ENCODE measurements around the gene ZFYVE16.
"Not testable (repeated sequence)": the region's sequence is repeated elsewhere in the genome, so short reads cannot be mapped to it uniquely, and the experiment has no call there.

ZFYVE16 gene

DNA sequence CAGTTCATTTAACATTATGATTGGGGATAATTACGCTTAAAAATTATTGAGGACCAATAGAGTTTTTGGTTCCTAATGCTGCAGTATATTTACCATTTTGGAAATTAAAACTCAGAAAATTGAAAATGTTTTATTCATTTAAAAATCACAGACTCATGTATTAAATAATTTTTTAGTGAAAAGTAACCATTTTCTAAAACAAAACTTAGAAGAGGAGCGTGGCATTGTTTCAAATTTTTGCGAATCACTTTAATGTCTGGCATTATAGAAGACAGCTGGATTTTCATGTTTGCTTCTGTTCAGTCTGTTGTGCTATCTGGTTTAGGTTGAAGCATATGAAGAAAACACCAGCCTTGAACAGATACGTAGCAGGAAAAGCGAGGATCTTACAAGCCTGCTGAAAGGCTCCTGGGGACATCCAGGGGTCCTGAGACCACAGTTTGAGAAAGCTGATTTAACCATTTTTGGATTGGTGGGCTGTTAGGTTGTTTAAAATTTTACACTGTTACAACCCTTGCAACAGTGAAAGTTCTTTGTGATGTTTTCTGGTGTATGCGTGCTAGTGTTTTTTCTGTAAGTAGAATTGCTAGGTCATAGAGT lies 1.6 kb downstream of the ZFYVE16 start:
- DNase-seq (ENCODE audit: low read depth in 2 of 2) = no peak

DNA sequence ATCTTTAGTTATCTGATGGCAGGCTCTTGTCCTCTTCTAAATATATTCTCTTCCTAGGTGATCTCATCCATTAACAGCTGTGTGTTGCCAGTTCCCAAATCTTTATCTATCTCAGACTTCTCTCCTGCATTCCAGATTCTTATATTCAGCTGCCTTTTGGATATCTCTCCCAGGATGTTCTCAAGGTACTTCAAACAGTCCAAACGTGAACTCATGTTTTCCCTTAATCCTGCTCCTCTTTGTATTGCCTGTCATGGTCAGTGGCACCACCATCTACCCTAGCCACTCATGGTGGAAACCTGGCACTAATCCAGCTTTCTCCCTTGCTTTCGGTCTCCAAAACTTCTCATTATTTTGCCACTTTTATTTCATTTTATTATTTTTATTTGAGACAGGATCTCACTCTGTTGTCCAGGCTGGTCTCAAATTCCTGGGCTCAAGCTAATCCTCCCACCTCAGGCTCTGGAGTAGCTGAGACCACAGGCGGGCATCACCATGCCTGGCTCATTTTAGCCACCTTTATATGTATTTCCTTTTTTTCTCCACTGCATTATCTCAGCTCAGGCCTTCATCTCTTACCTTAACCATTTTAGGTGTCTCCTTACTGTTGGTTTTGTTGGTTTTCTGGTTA lies 3.8 kb downstream of the ZFYVE16 start:
- no peak for DNase-seq (ENCODE audit: low read depth in 2 of 2)

DNA sequence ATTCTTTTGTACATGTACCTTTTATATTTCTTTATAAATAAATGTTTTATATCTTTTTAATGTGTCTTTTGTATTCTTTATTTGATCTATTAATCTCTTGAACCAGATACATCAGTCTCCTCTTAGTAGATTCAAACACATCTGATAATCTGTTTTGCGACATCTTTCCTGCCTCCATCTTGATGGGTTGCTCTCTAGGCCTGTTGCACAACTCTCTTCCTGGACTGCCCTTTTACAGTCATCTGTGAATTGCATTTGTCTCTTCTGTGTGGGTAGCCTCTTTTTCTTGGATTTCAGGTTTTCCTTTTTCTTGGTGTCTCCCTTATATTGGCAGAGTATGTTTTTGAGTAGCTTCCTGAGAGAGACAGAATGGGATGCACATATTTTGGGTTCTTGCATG lies 6.2 kb downstream of the ZFYVE16 start:
- no peak for DNase-seq (ENCODE audit: low read depth in 2 of 2)

DNA sequence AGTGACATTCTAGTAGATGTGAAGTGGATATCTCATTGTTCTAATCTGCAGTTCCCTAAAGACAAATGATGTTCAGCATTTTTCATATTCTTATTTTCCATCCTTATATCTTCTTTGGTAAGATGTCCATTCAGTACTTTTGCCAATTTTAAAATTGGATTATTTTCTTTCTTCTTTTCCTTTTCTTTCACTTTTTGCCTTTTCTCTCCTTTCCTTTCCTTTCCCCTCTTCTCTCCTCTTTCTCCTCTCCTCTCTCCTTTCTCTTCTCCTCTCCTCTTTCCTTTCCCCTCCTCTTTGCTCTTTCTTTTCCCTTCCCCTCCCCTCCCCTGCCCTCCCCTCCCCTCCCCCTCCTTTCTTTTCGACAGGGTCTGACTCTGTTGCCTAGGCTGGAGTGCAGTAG lies 10.1 kb downstream of the ZFYVE16 start:
- no peak for DNase-seq (ENCODE audit: low read depth in 2 of 2)

DNA sequence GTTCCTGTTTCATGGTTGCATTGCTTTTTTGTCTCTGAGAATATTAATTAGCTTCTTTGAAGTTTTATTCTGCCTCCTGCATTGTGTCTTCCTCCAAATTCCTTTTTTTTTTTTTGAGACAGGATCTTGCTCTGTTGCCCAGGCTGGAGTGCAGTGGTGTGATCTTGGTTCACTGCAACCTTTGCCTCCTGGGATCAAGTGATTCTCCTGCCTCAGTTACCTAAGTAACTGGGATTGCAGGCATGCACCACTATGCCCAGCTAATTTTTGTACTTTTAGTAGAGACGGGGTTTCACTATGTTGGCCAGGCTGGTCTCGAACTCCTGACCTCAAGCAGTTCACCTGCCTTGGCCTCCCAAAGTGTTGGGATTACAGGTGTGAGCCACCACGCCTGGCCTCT lies 16.5 kb downstream of the ZFYVE16 start:
- not testable (repeated sequence) for DNase-seq (ENCODE audit: low read depth in 2 of 2)

DNA sequence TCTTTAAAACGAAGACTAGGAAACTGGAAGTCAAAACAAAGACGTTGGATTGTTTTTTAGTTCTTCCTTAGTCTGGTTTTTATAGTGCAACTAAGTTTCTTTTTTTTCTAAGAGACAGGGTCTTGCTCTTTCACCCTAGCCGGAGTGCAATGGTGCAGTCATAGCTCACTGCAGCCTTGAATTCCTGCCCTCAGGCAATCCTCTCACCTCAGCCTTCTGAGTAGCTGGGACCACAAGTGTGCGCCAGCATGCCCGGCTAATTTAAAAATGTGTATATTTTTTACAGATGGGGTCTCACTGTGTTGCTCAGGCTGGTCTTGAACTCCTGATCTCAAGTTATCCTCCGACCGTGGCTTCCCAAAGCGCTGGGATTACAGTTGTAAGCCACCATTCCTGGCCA lies 27.6 kb downstream of the ZFYVE16 start:
- no peak for DNase-seq (ENCODE audit: low read depth in 2 of 2)

DNA sequence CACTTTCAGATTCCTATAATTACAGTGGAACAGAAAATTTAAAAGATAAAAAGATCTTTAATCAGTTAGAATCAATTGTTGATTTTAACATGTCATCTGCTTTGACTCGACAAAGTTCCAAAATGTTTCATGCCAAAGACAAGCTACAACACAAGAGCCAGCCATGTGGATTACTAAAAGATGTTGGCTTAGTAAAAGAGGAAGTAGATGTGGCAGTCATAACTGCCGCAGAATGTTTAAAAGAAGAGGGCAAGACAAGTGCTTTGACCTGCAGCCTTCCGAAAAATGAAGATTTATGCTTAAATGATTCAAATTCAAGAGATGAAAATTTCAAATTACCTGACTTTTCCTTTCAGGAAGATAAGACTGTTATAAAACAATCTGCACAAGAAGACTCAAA lies 29.5 kb downstream of the ZFYVE16 start:
- DNase-seq (ENCODE audit: low read depth in 2 of 2) = no peak

DNA sequence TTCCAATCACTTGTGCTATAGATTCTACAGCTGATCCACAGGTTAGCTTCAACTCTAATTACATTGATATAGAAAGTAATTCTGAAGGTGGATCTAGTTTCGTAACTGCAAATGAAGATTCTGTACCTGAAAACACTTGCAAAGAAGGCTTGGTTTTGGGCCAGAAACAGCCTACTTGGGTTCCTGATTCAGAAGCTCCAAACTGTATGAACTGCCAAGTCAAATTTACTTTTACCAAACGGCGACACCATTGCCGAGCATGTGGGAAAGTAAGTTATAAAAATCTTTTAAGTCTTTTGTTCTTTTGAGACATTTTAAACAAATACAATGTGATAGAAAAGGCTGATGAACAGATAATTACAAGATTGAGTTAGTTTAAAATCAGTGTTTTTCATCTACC lies 30.9 kb downstream of the ZFYVE16 start:
- no peak for DNase-seq (ENCODE audit: low read depth in 2 of 2)

DNA sequence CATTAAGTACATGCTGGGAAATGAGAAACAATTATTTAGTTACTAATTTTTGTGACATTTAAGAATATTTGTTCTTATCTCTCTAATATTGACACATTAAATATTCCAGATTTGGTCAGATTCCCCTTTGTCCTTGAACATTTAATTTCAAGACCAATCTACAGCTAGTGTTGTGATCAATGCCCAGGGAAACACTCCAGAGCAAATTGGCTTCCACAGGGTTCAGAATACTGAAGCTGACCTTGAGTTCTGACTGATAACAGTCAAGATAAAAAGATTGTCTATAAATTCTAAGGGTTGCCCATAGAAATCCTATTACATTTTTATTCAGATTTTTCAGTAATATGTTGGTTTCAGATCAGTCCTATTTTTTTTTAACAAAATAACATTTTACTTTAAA lies 31.3 kb downstream of the ZFYVE16 start:
- DNase-seq (ENCODE audit: low read depth in 2 of 2) = no peak

DNA sequence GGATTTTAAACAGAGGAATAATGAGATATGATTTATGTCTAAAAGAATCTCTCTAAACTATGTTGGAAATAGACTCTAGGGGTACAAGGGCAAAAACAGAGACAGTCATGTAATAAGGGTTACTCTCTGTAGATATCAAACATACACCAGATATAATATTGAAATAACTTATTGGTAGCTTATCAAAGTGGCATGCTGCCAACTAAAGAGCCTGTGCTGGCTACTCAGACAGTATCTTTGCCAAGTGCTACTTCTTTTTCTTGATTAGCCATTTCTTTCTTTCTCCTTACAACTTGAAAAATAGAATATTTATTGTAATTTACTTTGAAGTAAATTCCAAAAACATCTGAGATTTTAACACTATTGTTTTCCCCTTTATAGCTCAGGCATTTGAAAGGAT lies 34.9 kb downstream of the ZFYVE16 start:
- no peak for DNase-seq (ENCODE audit: low read depth in 2 of 2)

DNA sequence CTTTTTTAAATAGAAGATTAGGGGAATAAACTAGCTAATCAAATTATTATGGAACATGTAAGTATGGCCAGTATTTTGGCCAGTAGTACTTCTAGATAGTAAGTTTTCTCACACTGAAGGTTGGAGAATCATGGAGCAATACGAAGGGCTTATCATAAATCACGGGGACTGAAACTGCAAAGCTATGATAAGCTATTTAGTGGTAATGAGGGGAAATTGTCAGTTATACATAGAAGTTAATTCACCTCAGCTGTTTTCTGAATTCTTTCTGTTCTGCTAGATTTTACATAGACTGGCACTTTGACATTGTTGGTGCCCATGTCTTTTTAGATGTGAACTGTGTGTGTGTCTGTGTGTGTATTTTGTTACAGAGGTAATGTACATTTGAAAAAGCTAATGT lies 45.5 kb downstream of the ZFYVE16 start:
- DNase-seq (ENCODE audit: low read depth in 2 of 2) = no peak

DNA sequence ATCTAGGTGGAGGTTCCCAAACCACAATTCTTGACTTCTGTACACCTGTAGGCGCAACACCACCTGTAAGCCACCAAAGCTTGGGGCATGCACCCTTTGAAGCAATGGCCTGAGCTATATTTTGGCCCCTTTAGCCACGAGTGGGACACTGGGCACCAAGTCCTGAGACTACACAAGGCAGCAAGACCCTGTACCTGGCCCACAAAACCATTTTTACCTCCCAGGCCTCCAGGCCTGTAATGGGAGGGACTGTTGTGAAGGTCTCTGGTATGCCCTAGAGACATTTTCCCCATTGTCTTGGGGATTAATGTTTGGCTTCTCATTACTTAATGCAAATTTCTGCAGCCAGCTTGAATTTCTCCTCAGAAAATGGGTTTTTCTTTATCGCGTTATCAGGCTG lies 55.4 kb downstream of the ZFYVE16 start:
- DNase-seq (ENCODE audit: low read depth in 2 of 2) = no peak

DNA sequence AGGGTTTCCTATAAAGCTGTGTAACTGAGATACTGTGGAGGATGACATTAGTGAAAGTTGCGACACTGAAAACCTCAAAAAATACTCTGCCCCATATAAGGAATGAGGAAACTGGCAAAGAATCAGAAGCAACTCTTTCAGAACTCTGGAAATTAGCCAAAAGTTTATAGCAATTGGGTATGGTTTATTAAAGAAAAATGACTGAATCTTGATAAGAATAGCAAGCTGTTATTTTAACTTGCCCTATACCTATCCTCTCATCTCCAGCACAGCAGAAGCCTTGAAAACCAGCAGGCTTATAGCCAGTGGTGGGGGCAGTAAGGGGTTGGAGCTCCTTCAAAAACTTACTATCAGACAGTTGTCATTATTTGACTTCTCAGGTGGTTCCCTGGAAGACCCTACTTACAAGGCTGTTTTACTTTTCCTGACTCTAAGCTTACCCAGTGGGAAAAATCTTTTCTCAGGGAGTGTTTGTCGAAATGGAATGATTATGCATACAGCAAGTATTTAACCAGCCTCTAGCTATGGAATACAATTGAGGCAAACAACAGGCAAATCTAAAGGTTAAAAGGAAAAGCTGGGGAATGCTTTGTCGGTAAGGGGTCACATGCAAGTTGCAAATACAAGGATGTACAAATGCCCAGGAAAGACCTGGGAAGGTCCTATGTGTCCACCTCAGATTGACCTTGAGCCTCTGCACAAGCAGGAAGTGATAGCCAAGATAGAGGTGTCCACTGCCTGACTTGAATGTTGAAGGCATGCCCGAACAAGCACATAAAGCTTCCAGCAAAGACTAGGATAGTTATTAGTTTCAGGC lies 59.0 kb downstream of the ZFYVE16 start:
- no peak for DNase-seq (ENCODE audit: low read depth in 2 of 2)

DNA sequence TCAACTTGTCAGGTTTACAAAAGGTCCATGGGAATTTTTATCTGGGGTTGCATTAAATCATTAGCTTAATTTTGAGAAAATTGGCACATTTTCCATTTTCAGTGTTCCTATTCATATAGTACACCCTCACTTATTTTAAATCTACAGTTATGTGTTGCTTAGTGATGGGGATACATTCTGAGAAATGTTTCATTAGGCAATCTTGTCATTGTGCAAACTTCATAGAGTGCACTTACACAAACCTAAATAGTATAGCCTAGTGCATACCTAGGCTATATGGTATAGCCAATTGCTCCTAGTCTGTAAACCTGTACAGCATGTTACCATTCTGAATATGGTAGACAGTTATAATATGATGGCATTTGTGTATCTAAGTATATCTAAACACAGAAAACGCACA lies 60.3 kb downstream of the ZFYVE16 start:
- DNase-seq (ENCODE audit: low read depth in 2 of 2) = no peak

DNA sequence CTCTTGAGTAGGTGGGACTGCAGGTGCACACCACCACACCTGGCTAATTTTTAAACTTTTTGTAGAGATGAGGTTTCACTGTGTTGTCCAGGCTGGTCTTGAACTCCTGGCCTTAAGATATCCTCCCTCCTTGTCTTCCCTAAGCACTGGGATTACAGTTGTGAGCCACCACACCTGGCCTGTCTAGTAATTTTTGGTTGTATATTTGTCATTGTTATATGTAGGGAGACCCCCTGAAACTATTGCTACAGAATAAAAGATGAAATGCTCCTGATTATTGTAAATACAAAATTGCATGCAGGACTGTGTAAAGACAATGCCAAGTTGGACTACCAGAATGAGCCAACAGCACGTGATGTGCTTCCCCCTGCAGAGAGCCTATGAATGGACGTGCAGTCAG lies 62.8 kb downstream of the ZFYVE16 start:
- not testable (repeated sequence) for DNase-seq (ENCODE audit: low read depth in 2 of 2)

DNA sequence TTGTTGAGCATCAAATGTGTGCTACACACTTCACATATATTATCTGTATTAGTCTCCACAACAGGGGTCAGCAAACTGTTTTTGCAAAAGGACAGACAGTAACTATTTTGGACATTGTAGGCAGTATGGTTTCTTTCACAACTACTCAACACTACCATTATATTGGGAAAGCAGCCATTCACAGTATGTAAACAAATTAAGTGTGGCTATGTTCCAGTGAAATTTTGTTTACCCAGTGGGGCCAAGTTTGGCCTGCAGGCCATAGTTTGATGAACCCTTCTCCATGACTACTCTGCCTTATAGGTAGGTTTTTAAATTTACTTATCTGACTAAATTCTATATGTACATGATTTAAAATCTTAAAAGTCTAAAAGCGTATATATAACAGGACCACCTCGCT lies 67.1 kb downstream of the ZFYVE16 start:
- DNase-seq (ENCODE audit: low read depth in 2 of 2) = no peak

DNA sequence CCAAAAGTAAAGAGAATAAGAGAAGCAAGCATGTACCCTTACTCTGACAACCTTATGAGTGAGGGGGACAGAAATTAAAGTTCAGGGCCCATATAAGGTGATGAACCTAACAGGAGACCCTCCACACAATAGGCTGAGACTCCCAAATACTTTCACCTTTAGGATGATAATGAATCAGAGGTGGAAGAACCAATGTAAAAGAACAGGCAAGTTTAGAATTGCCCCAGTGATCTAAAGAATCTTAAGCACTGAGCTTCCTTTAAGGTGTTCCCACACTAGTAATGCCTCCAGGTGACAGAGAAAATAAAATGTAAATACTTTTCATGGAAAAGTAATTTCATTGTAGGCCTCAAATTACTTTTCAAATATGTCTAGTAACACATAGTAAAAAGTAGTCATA lies 71.8 kb downstream of the ZFYVE16 start:
- DNase-seq (ENCODE audit: low read depth in 2 of 2) = no peak

DNA sequence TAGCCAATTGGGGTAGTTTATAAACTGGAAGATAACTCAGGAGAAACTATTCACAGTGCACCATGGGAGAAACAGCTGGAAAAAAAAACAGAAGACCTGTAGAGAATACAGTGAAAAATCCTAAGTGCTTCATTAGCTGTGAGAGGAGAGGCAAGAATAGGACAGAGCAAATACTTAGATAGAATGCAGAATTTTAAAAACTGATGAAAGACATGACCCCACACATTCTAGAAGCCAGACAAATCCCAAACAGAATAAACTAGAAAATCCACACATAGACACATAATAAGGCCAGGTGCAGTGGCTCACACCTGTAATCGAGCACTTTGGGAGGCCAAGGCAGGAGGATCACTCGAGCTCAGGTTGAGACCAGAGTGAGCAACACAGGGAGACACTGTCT lies 72.5 kb downstream of the ZFYVE16 start:
- DNase-seq (ENCODE audit: low read depth in 2 of 2) = no peak

DNA sequence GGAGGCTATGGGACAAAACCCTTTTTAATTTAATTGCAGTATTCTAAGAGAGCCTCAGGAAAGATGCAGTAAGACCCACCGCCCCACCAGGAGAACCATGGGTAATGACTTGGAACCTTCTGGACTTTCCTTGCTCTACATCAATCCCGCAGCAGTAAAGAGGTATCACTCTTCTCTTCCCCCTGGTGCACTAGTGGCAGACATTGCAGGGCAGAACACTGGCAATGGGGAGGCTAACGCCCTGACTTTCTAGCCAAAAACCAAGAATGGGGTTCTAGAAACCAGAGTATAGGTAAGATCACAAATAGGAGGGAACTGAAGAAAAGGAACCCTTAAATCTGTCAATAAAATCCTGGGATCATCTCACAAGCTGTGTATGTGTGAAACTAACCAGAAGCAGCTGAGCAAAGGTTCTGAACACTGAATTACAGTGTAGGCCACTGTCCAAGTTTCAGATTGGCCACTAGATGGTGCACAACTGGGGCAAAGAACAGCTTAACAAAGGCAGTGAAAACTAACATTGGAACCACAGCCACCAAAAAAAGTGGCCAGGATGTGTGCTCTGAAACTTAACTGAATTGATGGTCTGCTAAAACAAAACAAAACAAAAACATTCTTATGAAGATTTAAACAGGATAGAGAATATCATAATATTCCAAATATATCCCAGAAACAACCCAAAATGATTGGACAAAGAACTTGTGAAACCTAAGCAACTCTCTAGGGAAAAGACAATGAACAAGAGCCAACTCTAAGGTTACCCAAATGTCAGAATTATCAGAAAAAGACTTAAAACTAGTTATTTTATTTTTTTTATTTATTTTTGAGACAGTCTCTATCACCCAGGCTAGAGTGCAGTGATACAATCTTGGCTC lies 73.4 kb downstream of the ZFYVE16 start:
- no peak for DNase-seq (ENCODE audit: low read depth in 2 of 2)

DNA sequence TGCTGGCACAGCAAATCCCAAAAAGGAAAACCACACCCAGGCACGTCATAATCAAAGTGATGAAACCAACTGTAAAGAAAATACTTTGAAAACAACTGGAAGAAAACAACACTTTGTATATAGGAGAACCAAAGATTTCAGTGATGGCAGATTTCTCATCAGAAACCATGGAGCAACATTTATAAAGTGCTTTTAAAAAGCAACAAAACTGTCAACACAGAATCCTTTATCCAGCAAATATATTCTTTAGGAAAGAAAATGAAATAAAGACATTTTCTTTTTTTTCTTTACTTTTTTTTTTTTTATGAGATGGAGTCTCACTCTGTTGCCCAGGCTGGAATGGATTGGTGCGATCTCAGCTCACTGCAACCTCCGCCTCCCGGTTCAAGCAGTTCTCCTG lies 74.7 kb downstream of the ZFYVE16 start:
- DNase-seq (ENCODE audit: low read depth in 2 of 2) = no peak

DNA sequence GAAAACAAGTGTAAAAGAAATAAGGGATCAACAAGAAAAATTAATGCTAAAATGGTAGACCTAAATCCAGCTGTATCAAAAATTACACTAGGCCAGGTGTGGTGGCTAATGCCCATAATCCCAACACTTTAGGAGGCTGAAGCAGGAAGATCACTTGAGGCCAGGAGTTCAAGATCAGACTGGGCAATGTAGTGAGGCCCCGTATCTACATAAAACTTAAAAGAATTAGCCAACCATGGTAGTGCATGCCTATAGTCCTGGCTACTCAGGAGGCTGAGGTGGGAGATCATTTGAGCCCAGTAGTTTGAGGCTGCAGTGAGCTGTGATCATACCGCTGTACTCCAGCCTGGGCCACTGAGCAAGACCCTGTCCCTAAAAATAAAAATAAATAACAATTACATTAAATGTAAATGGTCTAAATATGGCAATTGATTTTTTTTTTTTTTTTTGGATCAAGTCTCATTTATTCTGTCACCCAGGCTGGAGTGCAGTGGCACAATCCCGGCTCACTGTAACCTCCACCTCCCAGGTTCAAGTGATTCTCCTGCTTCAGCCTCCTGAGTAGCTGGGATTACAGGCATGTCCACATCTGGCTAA lies 75.9 kb downstream of the ZFYVE16 start:
- DNase-seq (ENCODE audit: low read depth in 2 of 2) = no peak

DNA sequence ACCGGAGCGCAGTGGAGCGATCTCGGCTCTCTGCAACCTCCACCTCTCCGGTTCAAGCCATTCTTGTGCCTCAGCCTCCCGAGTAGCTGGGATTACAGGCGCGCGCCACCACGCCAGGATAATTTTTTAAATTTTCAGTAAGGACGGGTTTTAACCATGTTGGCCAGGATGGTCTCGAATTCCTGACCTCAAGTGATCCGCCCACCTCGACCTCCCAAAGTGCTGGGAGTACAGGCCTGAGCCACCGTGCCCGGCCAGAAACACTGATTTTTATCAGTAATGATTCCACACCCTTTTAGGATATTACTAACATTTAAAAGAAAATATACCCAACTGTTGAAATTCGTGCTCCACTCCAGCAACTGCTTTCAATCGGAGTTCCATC lies 79.6 kb downstream of the ZFYVE16 start:
- DNase-seq (ENCODE audit: low read depth in 2 of 2) = no peak

Measured in stimulated activated CD4-positive, alpha-beta T cell treated with anti-CD3 and anti-CD28 coated beads, Interleukin-1b, Interleukin-23, amount 100 ng/mL, for 4 hours (primary cell).